OCI-LY7 (cell line): Measurements from ENCODE around the gene ATP1A3.

ENCODE experiments used
- EZH2phosphoT487 ChIP-seq: fragments of 200-600 bp; sonication (generic); IDR thresholded peaks from 2 replicates; pipeline ENCODE4 v1.6.1; 2018; ENCODE audit warnings: low read depth, borderline replicate concordance, mild to moderate bottlenecking, mixed run types, antibody characterized with exemption, low read length, moderate library complexity, mixed read lengths
- TF ChIP-seq, protein P1 (sequence below): fragments of 200-600 bp; sonication (generic); conservative IDR thresholded peaks from 2 replicates; pipeline ENCODE4 v1.5.1; 2014; ENCODE audit warnings: mild to moderate bottlenecking, antibody characterized with exemption, low read length, moderate library complexity, mixed read lengths

DNA sequence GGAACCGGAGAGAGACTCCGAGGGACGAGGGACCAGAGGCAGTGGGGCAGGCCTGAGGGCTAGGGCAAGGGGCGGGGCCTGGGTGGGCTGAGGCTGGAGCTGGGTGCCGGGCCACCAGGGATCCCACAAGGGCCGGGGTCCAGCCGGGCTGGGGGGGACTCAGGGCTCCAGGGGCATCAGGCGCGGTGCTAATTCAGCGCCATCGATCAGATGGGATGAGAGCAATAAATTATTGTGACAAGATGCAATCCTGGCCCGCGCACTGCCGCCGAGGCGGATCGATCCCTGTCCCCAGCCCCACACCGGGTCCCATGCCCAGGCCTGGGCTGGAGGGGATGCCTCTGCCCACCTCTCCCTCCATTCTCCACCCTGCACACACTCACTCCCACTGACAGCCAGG, 71.4 kb downstream of the ATP1A3 start:
- TF ChIP-seq, protein P1, sequence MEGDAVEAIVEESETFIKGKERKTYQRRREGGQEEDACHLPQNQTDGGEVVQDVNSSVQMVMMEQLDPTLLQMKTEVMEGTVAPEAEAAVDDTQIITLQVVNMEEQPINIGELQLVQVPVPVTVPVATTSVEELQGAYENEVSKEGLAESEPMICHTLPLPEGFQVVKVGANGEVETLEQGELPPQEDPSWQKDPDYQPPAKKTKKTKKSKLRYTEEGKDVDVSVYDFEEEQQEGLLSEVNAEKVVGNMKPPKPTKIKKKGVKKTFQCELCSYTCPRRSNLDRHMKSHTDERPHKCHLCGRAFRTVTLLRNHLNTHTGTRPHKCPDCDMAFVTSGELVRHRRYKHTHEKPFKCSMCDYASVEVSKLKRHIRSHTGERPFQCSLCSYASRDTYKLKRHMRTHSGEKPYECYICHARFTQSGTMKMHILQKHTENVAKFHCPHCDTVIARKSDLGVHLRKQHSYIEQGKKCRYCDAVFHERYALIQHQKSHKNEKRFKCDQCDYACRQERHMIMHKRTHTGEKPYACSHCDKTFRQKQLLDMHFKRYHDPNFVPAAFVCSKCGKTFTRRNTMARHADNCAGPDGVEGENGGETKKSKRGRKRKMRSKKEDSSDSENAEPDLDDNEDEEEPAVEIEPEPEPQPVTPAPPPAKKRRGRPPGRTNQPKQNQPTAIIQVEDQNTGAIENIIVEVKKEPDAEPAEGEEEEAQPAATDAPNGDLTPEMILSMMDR = no peak
- TF ChIP-seq EZH2phosphoT487 = no peak
